GM21423 (cell line): Measurements from ENCODE around the gene ATP10A.

Experiments
- ATAC-seq: cut with Tn5 transposase; IDR thresholded peaks from one replicate; pipeline ENCODE4 v1.9.1; 2021; ENCODE audit warnings: mild to moderate bottlenecking, moderate library complexity; ENCODE audit not compliant: unreplicated experiment

The ATP10A gene

GRCh38 chr15:25742776-25743547 lies 120.2 kb downstream of the ATP10A start:
- ATAC-seq: no peak

GRCh38 chr15:25742041-25742730 lies 120.9 kb downstream of the ATP10A start:
- no peak for ATAC-seq

GRCh38 chr15:25741256-25741580 lies 121.9 kb downstream of the ATP10A start:
- no peak for ATAC-seq

- no peak for ATAC-seq
These were observed 122.5 kb downstream of the ATP10A start for GRCh38 chr15:25740383-25741255.

GRCh38 chr15:25739687-25740121 lies 123.4 kb downstream of the ATP10A start:
- ATAC-seq: peak; percentile 70

- ATAC-seq: no peak
These were observed 124.8 kb downstream of the ATP10A start for GRCh38 chr15:25738171-25738965.

- ATAC-seq: no peak
These were observed 125.9 kb downstream of the ATP10A start for GRCh38 chr15:25737218-25737643.

GRCh38 chr15:25736461-25736860 lies 126.7 kb downstream of the ATP10A start:
- ATAC-seq: no peak

- no peak for ATAC-seq
These were observed 127.4 kb downstream of the ATP10A start for GRCh38 chr15:25735550-25736384.

- ATAC-seq: no peak
These were observed 128.3 kb downstream of the ATP10A start for GRCh38 chr15:25734680-25735355.

- no peak for ATAC-seq
These were observed 129.1 kb downstream of the ATP10A start for GRCh38 chr15:25733856-25734679.

GRCh38 chr15:25733036-25733855 lies 129.9 kb downstream of the ATP10A start:
- no peak for ATAC-seq

- ATAC-seq: no peak
These were observed 130.9 kb downstream of the ATP10A start for GRCh38 chr15:25732191-25732590.

- no peak for ATAC-seq
These were observed 131.7 kb downstream of the ATP10A start for GRCh38 chr15:25731411-25731810.

GRCh38 chr15:25730918-25731317 lies 132.2 kb downstream of the ATP10A start:
- ATAC-seq: no peak

- no peak for ATAC-seq
These were observed 134.3 kb downstream of the ATP10A start for GRCh38 chr15:25728816-25729215.

GRCh38 chr15:25727867-25728600 lies 135.1 kb downstream of the ATP10A start:
- no peak for ATAC-seq
